ENCODE data around the gene PSMD14. TPM values are rescaled to one million over a fixed set of nuclear protein-coding genes. Genes with fewer than 3 reads are reported as not detected.

Gene PSMD14
- total and polyA plus RNA-seq, 2 of the 8 experiments (the other 6 are each of a cell fraction or from before 2014, with no cell fraction given) = 53.9 to 88.7 TPM

DNA sequence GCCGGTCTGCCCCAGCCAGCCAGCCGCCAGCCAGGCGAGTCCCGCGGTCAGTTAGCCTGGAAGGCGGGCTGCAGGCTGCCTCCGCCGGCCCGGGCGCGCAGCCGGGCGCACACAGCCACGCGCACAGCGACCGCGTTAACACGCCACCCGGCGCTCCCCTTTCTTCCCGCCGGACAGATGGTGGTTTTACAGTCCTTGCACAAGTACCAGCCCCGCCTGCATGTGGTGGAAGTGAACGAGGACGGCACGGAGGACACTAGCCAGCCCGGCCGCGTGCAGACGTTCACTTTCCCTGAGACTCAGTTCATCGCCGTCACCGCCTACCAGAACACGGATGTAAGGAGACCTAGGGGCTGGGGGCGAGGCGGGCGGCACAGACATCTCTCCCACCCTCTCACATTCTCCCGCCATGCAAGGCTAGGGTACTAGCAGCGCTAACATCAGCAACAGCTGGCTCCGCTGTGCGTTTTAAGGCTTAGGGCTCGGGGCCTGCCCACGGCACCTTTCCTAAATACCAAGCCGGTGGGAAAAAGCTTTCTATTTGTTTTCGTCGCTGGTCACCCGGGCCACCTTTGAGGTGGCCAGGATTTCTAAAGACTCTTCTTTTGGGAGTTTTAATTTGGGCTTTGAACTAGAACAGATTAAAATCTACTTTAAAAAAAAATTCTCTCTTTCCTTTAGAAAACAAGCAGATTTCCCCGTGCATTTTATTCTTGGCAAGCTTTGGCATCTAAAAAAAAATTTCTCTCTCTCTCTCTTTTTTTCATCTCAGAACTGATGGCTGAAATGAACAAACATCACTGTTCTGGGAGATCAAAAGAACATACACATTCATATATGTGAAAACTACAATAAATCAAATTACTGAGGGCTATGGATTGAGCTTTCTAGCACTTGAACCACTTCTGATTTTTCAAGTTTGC, 110.8 kb downstream of the PSMD14 start:
- peak overlapping the region; percentile 15 to 60 (median 28); a peak in 6 of 8 replicates for H3K4me3 ChIP-seq (ENCODE audit: extremely low read depth in 1 of 4, insufficient read depth in 2 of 4, low read depth in 3 of 4, low read length in 4 of 4)
- TF ChIP-seq EZH2 (IDR thresholded peaks at IDR 0.05; ENCODE audit: low read depth, low read length, severe bottlenecking) = peak; percentile 98
- TF ChIP-seq PHF8 (conservative IDR thresholded peaks at IDR 0.05; ENCODE audit: low read depth, low read length) = no peak
- TF ChIP-seq ZNF274 (IDR thresholded peaks at IDR 0.05; ENCODE audit: borderline replicate concordance, extremely low read depth, low read length) = no peak
- TF ChIP-seq RAD21 (IDR thresholded peaks at IDR 0.05 in 1 of 2, conservative IDR thresholded peaks at IDR 0.05 in 1 of 2; ENCODE audit: low read depth in 2 of 2, low read length in 2 of 2) = no peak
- TF ChIP-seq BCL11A (IDR thresholded peaks at IDR 0.05; ENCODE audit: low read depth in 2 of 2, low read length in 2 of 2) = no peak
- TF ChIP-seq HDAC6 (IDR thresholded peaks at IDR 0.05; ENCODE audit: low read depth, low read length) = no peak
- TF ChIP-seq TBP (IDR thresholded peaks at IDR 0.05; ENCODE audit: low read depth, low read length) = no peak
- no peak for TF ChIP-seq NANOG (IDR thresholded peaks at IDR 0.05; ENCODE audit: insufficient read depth, low read depth, low read length, poor library complexity, severe bottlenecking)
- TF ChIP-seq HDAC2 (IDR thresholded peaks at IDR 0.05; ENCODE audit: borderline replicate concordance in 1 of 2, low read depth in 2 of 2, low read length in 2 of 2) = no peak

More for the DNA sequence above, 110.8 kb downstream of the PSMD14 start:
- no peaks in the 10 kb centered on the region for H3K79me2 ChIP-seq (ENCODE audit: control insufficient read depth in 1 of 2, insufficient read depth in 2 of 2, low read length in 2 of 2)
- peaks cover 12 to 24% (median 18%) of the 10 kb centered on the region in 4 experiments; a peak in 6 of 7 replicates for H3K4me1 ChIP-seq (replicated peaks in 1 of 4; ENCODE audit: control insufficient read depth in 3 of 4, insufficient read depth in 4 of 4, low read length in 3 of 4)
- ChIA-PET CTCF (ENCODE audit: partially characterized antibody) (interaction anchor here (0.9 to 1.4 kb wide), 3 partner anchors 9 to 173 kb away, joined by 3 to 5 read pairs (median 4); no protein-coding TSS in a partner anchor), POLR2A (ENCODE audit: partially characterized antibody) (interaction anchor here (2.0 kb wide), 1 partner anchor 9 kb away, joined by 7 read pairs; no protein-coding TSS in a partner anchor)
- H3K36me3 ChIP-seq (ENCODE audit: control insufficient read depth in 2 of 4, insufficient read depth in 4 of 4, low read length in 3 of 4) = no peaks in the 10 kb centered on the region; a peak in 1 of 8 replicates
- H2BK20ac ChIP-seq (ENCODE audit: low read length) = no peak overlapping the region
- no peaks in the 10 kb centered on the region for H3K9me3 ChIP-seq (ENCODE audit: insufficient read depth in 2 of 2, low read depth in 1 of 2, low read length in 1 of 2)
- H3K79me1 ChIP-seq (ENCODE audit: low read depth, low read length) = no peaks in the 10 kb centered on the region
- H3K23me2 ChIP-seq (ENCODE audit: low read depth, low read length) = peaks cover 13% of the 10 kb centered on the region
- peaks cover 3 to 31% of the 10 kb centered on the region in 2 experiments for H4K20me1 ChIP-seq (replicated peaks in 1 of 2; ENCODE audit: control insufficient read depth in 1 of 2, insufficient read depth in 2 of 2, low read length in 2 of 2)
- no peak overlapping the region for H3K14ac ChIP-seq (ENCODE audit: insufficient read length)
- H4K8ac ChIP-seq (ENCODE audit: extremely low read depth, insufficient read depth, low read length) = no peak overlapping the region
- H3K4ac ChIP-seq (replicated peaks; ENCODE audit: insufficient read length, low read depth, low read length) = no peak overlapping the region
- no peak overlapping the region for H4K91ac ChIP-seq (replicated peaks; ENCODE audit: insufficient read length, low read length)
- no peak overlapping the region for H2BK120ac ChIP-seq (replicated peaks; ENCODE audit: low read depth, low read length)
- H3K9ac ChIP-seq (replicated peaks in 1 of 4; ENCODE audit: extremely low read depth in 1 of 4, low read depth in 3 of 4, low read length in 3 of 4) = no peak overlapping the region
- H2AK5ac ChIP-seq (ENCODE audit: low read depth, low read length) = no peak overlapping the region
- H3K56ac ChIP-seq (replicated peaks; ENCODE audit: insufficient read length, low read depth, low read length) = no peak overlapping the region
- peaks cover 83 to 99% (median 92%) of the 10 kb centered on the region in 4 experiments for H3K27me3 ChIP-seq (replicated peaks in 1 of 4; ENCODE audit: control insufficient read depth in 3 of 4, extremely low read depth in 1 of 4, insufficient read depth in 3 of 4, low read length in 3 of 4)
- no peak overlapping the region for H3K18ac ChIP-seq (ENCODE audit: extremely low read depth, low read length)
- H3K27ac ChIP-seq (ENCODE audit: low read depth, low read length) = no peak overlapping the region
- H2BK5ac ChIP-seq (ENCODE audit: low read depth, low read length) = no peak overlapping the region
- WGBS, 2 experiments (ENCODE audit: extremely low coverage in 1 of 2, insufficient coverage in 1 of 2, insufficient read length in 1 of 2, insufficient replicate concordance in 2 of 2, low coverage in 1 of 2, low lambda C conversion rate in 2 of 2, missing lambda C conversion rate in 1 of 2) = 2% methylated on average over 48 of the region's 49 CpGs; no CpG with 5 or more reads in 1 of the 2 experiments
- no peak overlapping the region; the same call in 1 of the 2 replicates for H2BK15ac ChIP-seq (ENCODE audit: low read length)
- no peak overlapping the region for H4K5ac ChIP-seq (ENCODE audit: insufficient read length, low read depth, low read length)
- peak in 1 of 2 experiments; percentile 78 for DNase-seq (ENCODE audit: low read depth in 1 of 2, low spot score in 2 of 2)
- H2AFZ ChIP-seq (ENCODE audit: low read length) = no peak overlapping the region
- H3K23ac ChIP-seq (ENCODE audit: insufficient read length) = no peak overlapping the region
- peak overlapping the region; percentile 86 for H3K4me2 ChIP-seq (ENCODE audit: insufficient read depth in 1 of 2, low read depth in 2 of 2, low read length in 2 of 2)
- no peak for FAIRE-seq
- peak overlapping the region; percentile 81; the same call in 1 of the 2 replicates for H2BK12ac ChIP-seq (ENCODE audit: low read depth, low read length)

Measured in H1 (cell line).